Measurements from ENCODE around the gene NKD2.

The NKD2 gene

GRCh38 chr5:1047332-1047965, 38.8 kb downstream of the NKD2 start:
- DNase-seq, result no peak

DNA sequence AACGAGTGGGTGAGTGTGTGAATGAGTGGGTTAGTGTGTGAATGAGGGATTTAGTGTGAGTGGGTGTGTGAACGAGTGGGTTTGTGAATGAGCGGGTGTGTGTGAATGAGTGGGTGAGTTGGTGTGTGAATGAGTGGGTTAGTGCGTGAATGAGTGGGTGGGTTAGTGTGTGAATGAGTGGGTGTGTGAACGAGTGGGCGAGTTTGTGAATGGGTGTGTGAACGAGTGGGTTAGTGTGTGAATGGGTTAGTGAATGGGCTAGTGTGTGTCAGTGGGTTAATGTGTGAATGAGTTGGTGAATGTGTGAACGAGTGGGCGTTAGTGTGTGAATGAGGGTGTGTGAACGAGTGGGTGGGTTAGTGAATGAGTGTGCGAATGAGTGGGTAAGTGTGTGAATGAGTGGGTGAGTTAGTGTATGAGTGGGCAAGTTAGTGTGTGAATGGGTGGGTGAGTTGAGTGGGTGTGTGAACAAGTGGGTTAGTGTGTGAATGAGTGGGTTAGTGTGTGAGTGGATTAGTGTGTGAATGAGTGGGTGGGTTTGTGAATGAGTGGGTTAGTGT, 39.6 kb downstream of the NKD2 start:
- no peak for DNase-seq

- DNase-seq, result no peak
These were observed 40.5 kb downstream of the NKD2 start for GRCh38 chr5:1048861-1049838.

GRCh38 chr5:1050423-1051365, 42.1 kb downstream of the NKD2 start:
- no peak for DNase-seq

GRCh38 chr5:1051366-1051720, 42.7 kb downstream of the NKD2 start:
- DNase-seq, result no peak

- DNase-seq, result no peak
These were observed 43.5 kb downstream of the NKD2 start for GRCh38 chr5:1052076-1052475.

- no peak for DNase-seq
These were observed 44.2 kb downstream of the NKD2 start for GRCh38 chr5:1052641-1053390.

DNA sequence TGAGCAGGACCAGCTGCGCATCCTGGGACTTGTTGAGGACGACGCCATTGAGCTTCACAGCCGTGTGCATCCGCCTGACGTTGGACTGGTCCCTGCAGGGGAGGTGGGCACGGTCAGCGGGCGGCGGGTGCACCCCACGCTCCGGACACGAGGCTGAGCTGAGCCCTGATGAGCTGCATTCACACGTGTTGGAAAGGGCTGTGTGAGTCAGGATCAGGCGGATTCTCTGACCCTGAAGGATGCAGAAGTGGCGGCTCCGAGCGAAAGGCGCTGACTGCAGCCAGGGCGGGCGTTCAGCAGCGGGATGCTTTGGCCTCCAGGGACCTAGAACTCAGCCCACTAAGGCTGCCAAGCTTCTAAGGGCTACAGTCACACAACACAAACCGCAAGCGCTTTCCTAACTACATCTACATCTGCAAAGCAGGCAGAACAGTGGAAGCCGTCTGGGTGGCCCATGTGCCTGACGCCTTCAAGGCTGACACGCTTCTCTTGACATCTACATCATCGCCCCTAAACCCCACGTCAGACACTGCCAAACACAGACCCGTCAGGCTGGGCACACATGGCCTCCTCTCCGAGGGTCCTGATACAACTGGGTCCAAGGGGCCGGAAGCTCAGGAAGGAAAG, 44.9 kb downstream of the NKD2 start:
- no peak for DNase-seq

DNA sequence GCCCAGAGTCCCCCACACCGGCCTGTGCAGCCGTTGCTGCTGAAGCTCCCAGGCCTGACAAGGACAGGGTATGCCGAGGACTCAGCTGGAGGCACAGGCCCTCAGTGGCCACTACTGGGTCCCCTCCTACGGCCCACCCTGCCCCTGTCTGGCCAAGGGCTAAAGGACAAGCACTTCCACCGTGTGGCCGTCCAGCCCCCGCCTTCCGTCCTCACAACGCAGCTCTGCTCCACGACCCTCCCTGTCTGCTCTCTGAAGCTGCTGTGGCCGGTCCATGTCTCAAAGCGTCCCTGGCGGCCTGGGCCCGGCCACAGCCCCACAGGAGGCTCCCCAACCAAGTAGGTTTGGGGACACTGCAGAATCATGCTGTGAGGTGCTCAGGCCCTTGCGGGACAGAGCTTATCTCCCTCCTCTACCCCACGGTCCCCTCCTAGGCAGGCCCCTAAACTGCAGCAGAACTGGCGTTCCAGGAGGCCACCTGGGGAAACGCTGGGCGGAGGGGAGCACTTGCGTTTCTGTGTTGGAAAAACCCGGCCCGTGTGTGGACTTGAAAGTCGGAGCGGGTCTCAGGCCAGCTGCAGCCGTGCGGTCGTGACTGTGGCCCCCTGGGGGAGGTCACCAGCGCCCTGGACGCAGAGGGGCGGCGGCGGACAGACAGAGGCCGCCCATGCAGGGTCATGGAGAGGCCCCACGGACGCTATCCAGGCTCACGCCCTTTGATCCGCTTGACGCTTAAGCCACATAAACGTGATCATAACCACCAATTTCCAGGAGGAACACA, 45.6 kb downstream of the NKD2 start:
- no peak for DNase-seq

GRCh38 chr5:1054799-1055775, 46.5 kb downstream of the NKD2 start:
- DNase-seq, result no peak

GRCh38 chr5:1055896-1056610, 47.5 kb downstream of the NKD2 start:
- no peak for DNase-seq

GRCh38 chr5:1056611-1057484, 48.2 kb downstream of the NKD2 start:
- no peak for DNase-seq

GRCh38 chr5:1057485-1058082, 49.0 kb downstream of the NKD2 start:
- no peak for DNase-seq

DNA sequence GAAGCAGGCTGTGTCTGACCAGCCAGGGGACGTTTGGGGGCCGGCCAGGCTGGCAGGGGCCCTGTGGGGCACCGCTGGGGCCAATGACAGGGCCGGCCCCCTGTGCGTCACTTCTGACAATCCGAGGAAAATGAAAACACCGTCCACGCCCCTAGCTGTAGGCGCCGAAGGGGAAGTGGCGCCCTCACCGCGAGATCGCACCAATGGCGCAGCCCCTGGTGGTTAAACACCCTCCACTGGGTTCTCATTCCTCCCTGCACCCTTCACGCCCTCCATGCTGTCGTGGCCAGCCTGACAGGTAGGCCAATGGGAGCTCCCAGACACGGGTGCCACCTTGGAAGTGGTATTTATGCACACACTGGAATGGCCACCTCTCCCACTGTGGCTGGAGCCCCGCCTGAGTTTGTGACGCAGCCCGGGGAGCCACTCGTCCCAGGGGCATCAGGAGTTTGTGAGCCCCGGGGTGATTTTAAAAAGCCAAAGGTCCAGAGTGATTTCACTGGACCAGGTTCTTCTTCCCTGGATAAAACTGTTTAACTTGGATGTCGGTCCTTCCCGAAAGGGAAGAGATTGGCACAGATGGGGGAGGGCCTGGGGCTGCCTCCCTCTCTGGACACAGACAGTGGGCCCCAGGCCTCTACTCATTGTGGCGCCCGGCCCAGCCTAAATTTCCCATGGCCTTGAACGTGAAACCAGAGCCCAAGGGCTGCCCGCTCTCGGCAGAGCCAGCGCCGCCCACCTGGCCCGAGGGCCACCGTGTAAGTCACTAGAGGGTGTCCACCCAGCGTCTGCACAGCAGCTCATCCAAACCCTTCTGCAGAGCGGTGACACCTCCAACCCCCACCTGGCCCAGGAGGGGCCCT, 49.7 kb downstream of the NKD2 start:
- DNase-seq, result no peak

GRCh38 chr5:1058988-1059883, 50.6 kb downstream of the NKD2 start:
- DNase-seq, result no peak
